CD8-positive, alpha-beta memory T cell (primary cell): ENCODE results near the gene RILP. TPM values are rescaled to one million over a fixed set of nuclear protein-coding genes. Genes with fewer than 3 reads are reported as not detected.
"Not testable (repeated sequence)": the region's sequence is repeated elsewhere in the genome, so short reads cannot be mapped to it uniquely, and the experiment has no call there.

ENCODE experiments used
- CTCF ChIA-PET: fragments of 350-600 bp; sonication (Branson Sonifier 250); formaldehyde crosslinking; loops from one replicate; lab custom pipeline; 2021; ENCODE audit warnings: antibody characterized with exemption; lab: Charles Lee
- POLR2A ChIA-PET: fragments of 350-600 bp; sonication (Branson Sonifier 250); formaldehyde crosslinking; loops from one replicate; lab custom pipeline; 2021; ENCODE audit warnings: antibody characterized with exemption; lab: Charles Lee
- DNase-seq, 5 donors: peaks; one replicate each; pipeline versions ENCODE4 v3.0.0 to v3.0.0-alpha.2; 2020 to 2022; ENCODE audit warnings: mixed read lengths in 1 of 5
- H3K27ac ChIP-seq: one replicate; pipeline ENCODE4 v1.7.0; 2013; ENCODE audit warnings: low read depth, mild to moderate bottlenecking, low read length, moderate library complexity
- H3K27me3 ChIP-seq: 2 replicates; pipeline ENCODE4 v1.7.0; 2013; ENCODE audit warnings: low read length, mild to moderate bottlenecking; ENCODE audit not compliant: insufficient read depth, poor library complexity, severe bottlenecking
- H3K36me3 ChIP-seq: 2 replicates; pipeline ENCODE4 v1.7.0; 2013; ENCODE audit warnings: mild to moderate bottlenecking, low read length, moderate library complexity; ENCODE audit not compliant: insufficient read depth
- H3K4me1 ChIP-seq: 2 replicates; pipeline ENCODE4 v1.7.0; 2013; ENCODE audit warnings: mild to moderate bottlenecking, low read length, moderate library complexity; ENCODE audit not compliant: insufficient read depth
- H3K4me3 ChIP-seq: 2 replicates; pipeline ENCODE4 v1.7.0; 2013; ENCODE audit warnings: mild to moderate bottlenecking, low read length
- H3K9me3 ChIP-seq: 2 replicates; pipeline ENCODE4 v1.7.0; 2013; ENCODE audit warnings: mild to moderate bottlenecking, low read length
- H3K27ac Mint-ChIP-seq, 8 donors: one replicate each; pipeline ENCODE4 v1.8.0; 2020 to 2021; ENCODE audit warnings: mixed read lengths in 8 of 8, mild to moderate bottlenecking in 6 of 8, inconsistent platforms in 3 of 8, moderate library complexity in 3 of 8
- H3K27me3 Mint-ChIP-seq, 2 donors: one replicate each; pipeline ENCODE4 v1.8.0; 2020 to 2021; ENCODE audit warnings: mixed read lengths in 2 of 2, mild to moderate bottlenecking in 1 of 2, moderate library complexity in 1 of 2
- H3K36me3 Mint-ChIP-seq, 3 donors: one replicate each; pipeline ENCODE4 v1.8.0; 2020 to 2021; ENCODE audit warnings: mixed read lengths in 3 of 3, inconsistent platforms in 1 of 3, mild to moderate bottlenecking in 1 of 3
- H3K4me1 Mint-ChIP-seq, 3 donors: one replicate each; pipeline ENCODE4 v1.8.0; 2020 to 2021; ENCODE audit warnings: mixed read lengths in 3 of 3, inconsistent platforms in 1 of 3, mild to moderate bottlenecking in 1 of 3
- H3K4me3 Mint-ChIP-seq, 7 donors: one replicate each; pipeline ENCODE4 v1.8.0; 2020 to 2021; ENCODE audit warnings: mixed read lengths in 7 of 7, mild to moderate bottlenecking in 6 of 7, moderate library complexity in 4 of 7, inconsistent platforms in 2 of 7
- H3K9me3 Mint-ChIP-seq, 5 donors: one replicate each; pipeline ENCODE4 v1.8.0; 2020 to 2022; ENCODE audit warnings: mixed read lengths in 5 of 5, mild to moderate bottlenecking in 3 of 5, moderate library complexity in 2 of 5, inconsistent platforms in 1 of 5
- polyA plus RNA-seq: library from polyadenylated mRNA; unstranded; fragments of 300-500 nt; fragmentation: Illumina TruSeq; gene quantifications from one replicate; pipeline ENCODE4 v1.2.3, GENCODE V29; 2021
- total RNA-seq, 2 experiments: library from RNA; stranded (reverse); gene quantifications; one replicate each; pipeline ENCODE4 v1.2.3, GENCODE V29; 2021

RILP gene
- total and polyA plus RNA-seq, 3 experiments from 2014 or later, result 2.1 to 3.7 (median 3.0) TPM

GRCh38 chr17:1653735-1654134 is 4.1 kb upstream of the RILP start:
- no peak for DNase-seq
- H3K36me3 Mint-ChIP-seq, result peaks cover 19 to 79% (median 33%) of the 10 kb centered on the region in 3 donors
- H3K4me3 ChIP-seq, result no peak overlapping the region
- no peaks in the 10 kb centered on the region for H3K9me3 Mint-ChIP-seq
- H3K27me3 Mint-ChIP-seq, result no peaks in the 10 kb centered on the region
- H3K4me1 Mint-ChIP-seq, result peaks cover 1 to 7% (median 5%) of the 10 kb centered on the region in 3 donors
- peak overlapping the region in 1 of 7 donors; percentile 40 for H3K4me3 Mint-ChIP-seq
- no peaks in the 10 kb centered on the region for H3K4me1 ChIP-seq
- peaks cover 74% of the 10 kb centered on the region for H3K36me3 ChIP-seq
- no peaks in the 10 kb centered on the region for H3K9me3 ChIP-seq
- POLR2A ChIA-PET, result no interaction called here
- no peak overlapping the region for H3K27ac ChIP-seq
- H3K27ac Mint-ChIP-seq, result peak overlapping the region in 2 of 8 donors; percentile 28 to 69
- no peaks in the 10 kb centered on the region for H3K27me3 ChIP-seq
- CTCF ChIA-PET, result no interaction called here

DNA sequence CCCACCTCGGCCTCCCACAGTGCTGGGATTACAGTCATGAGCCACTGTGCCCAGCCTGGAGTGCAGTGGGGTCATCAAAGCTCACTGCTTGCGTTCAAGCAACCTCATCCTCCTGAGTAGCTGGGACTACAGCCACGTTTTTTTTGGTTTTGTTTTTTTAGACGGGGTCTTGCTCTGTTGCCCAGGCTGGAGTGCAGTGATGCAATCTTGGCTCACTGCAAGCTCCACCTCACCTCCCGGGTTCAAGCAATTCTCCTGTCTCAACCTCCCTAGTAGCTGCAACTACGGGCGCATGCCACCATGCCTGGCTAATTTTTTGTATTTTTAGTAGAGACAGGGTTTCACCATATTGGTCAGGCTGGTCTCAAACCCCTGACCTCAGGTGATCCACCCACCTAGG is 3.1 kb upstream of the RILP start:
- DNase-seq, H3K27ac ChIP-seq, H3K9me3 ChIP-seq, H3K9me3 Mint-ChIP-seq, H3K4me1 ChIP-seq, H3K4me3 Mint-ChIP-seq, H3K27me3 Mint-ChIP-seq, H3K4me3 ChIP-seq, POLR2A ChIA-PET, H3K27me3 ChIP-seq: not testable (repeated sequence)
- CTCF ChIA-PET, result interaction anchor here (1.2 to 1.7 kb wide), 3 partner anchors 16 to 212 kb away, joined by 3 read pairs; no protein-coding TSS in a partner anchor
- peaks cover 17 to 70% (median 24%) of the 10 kb centered on the region in 3 donors for H3K36me3 Mint-ChIP-seq
- H3K27ac Mint-ChIP-seq, result peak overlapping the region in 1 of 8 donors; percentile 69
- H3K4me1 Mint-ChIP-seq, result peaks cover 1 to 13% (median 5%) of the 10 kb centered on the region in 3 donors
- peaks cover 65% of the 10 kb centered on the region for H3K36me3 ChIP-seq

GRCh38 chr17:1651559-1651844 is 1.8 kb upstream of the RILP start:
- Histone ChIP-seq H3K4me1 (peaks cover 12% of the 10 kb centered on the region), H3K36me3 (peaks cover 54% of the 10 kb centered on the region), H3K27me3 (no peaks in the 10 kb centered on the region), H3K4me3 (no peak overlapping the region), H3K9me3 (no peaks in the 10 kb centered on the region), H3K27ac (no peak overlapping the region)
- POLR2A ChIA-PET, result interaction anchor here (1.0 kb wide), 1 partner anchor 12 kb away, joined by 7 read pairs; no protein-coding TSS in a partner anchor
- Mint-ChIP-seq H3K27ac (peak overlapping the region in 1 of 8 donors; percentile 69), H3K36me3 (peaks cover 11 to 59% (median 17%) of the 10 kb centered on the region in 3 donors), H3K4me1 (peaks cover 0 to 17% (median 6%) of the 10 kb centered on the region in 3 donors), H3K4me3 (peak overlapping the region in 1 of 7 donors; percentile 74), H3K9me3 (no peaks in the 10 kb centered on the region), H3K27me3 (no peaks in the 10 kb centered on the region)
- CTCF ChIA-PET, result interaction anchor here (1.2 to 1.7 kb wide), 3 partner anchors 14 to 214 kb away, joined by 3 read pairs; no protein-coding TSS in a partner anchor
- no peak for DNase-seq

DNA sequence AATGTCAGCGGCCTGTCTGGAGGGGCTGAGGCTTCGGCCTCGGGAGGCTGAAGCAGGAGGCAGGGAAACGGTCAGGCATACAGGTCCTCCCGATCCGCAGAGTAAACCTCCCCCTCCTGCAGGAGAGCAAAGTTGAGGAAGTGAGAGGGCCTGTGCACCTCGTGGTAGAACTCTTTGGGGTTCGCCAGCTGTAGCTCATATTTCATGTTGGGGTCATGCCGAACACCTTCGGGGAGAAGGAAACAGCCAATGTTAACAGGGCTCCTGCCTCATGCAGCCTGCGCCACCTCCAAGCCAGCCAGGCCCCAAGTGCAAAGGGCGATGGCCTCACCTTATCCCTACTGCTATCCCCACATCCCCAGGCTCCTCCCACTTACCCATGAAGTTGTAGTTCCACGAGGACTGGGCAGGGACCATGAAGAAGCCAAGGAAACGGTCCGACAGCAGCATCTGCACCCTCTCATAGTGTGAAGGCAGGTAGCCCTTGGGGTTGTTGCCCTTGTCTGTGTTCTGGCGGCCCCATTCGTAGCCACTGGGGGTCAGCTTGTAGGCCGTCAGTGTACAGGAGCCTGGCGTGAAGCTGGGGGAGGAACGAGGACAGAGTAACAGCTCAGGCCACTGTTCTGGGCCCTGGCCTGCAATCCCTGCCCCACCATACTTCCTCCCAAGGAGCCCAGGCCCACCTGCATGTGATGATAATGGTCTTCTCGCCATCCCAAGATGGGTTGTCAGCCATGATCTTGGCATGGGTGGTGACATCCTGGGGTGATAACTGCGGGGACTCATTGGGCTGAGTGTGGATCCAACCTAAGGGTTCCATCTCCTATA is 1.3 kb upstream of the RILP start:
- Histone ChIP-seq H3K9me3 (no peaks in the 10 kb centered on the region), H3K36me3 (peaks cover 48% of the 10 kb centered on the region), H3K27me3 (no peaks in the 10 kb centered on the region), H3K4me3 (no peak overlapping the region), H3K27ac (peak overlapping the region; percentile 43), H3K4me1 (peaks cover 12% of the 10 kb centered on the region)
- Mint-ChIP-seq H3K9me3 (no peaks in the 10 kb centered on the region), H3K36me3 (peaks cover 9 to 54% (median 14%) of the 10 kb centered on the region in 3 donors), H3K27ac (peak overlapping the region in 4 of 8 donors; percentile 26 to 74 (median 56)), H3K4me1 (peaks cover 0 to 20% (median 6%) of the 10 kb centered on the region in 3 donors), H3K4me3 (peak overlapping the region in 3 of 7 donors; percentile 22 to 74 (median 37)), H3K27me3 (no peaks in the 10 kb centered on the region)
- POLR2A ChIA-PET, result interaction anchor here (1.0 kb wide), 1 partner anchor 13 kb away, joined by 7 read pairs; no protein-coding TSS in a partner anchor
- DNase-seq, result no peak
- CTCF ChIA-PET, result interaction anchor here (1.2 to 2.6 kb wide), 3 partner anchors 15 to 214 kb away, joined by 3 to 19 read pairs (median 3); no protein-coding TSS in a partner anchor

DNA sequence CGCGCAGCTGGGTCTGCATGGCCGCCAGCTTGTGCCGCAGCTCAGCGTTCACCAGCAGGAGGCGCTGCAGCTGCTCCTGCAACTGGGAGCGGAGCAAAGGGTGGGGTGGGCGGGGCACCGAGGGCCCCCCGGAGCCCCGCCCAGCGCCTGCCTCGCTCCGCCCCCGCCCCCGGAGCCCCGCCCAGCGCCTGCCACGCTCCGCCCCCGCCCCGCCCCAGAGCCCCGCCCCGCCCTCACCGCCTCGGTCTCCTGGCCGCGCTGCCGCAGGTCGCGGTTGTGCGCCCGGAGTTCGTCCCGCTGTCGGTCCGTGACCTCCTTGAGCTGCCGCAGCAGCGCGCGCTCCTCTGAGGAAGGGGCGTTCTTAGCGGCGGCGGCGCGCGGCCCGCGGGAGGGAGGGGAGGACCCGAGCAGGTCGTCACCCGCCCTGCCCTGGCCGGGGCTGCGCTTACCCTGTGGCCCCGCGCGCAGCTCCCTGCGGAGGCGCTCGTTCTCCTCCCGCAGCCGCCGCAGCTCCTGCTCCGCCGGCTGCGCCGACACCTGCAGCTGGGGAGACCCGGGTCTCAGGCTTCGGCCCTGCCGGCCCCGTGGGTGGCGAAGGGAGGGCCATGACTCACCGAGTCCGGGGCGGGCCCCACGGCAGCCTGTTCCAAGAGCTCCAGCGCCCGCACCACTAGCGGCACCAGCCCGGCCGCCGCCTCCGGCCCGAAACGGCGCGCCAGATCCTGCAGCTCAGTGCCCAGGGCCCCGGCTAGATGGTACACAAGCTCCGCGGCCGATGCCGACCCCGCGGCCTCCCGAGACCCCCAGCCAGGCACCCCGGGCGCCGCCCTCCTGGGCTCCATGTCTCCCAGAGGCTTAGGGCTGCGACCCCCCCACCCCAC is 463 bp downstream of the RILP start:
- no peaks in the 10 kb centered on the region for H3K9me3 Mint-ChIP-seq
- H3K36me3 Mint-ChIP-seq, result peaks cover 6 to 40% (median 6%) of the 10 kb centered on the region in 3 donors
- ChIA-PET CTCF (interaction anchor here (0.8 to 4.5 kb wide), 24 partner anchors 9 to 389 kb away, joined by 3 to 49 read pairs (median 4); partner anchors contain the start of genes INPP5K, PRPF8, RTN4RL1 and SLC43A2), POLR2A (interaction anchor here (0.5 to 2.2 kb wide), 15 partner anchors 9 to 249 kb away, joined by 3 to 20 read pairs (median 3); partner anchors contain the start of genes INPP5K, PITPNA, RPA1 and SLC43A2)
- H3K27ac Mint-ChIP-seq, result peak overlapping the region in 3 of 8 donors; percentile 29 to 72 (median 66)
- peak; percentile 90 to 96 (median 94) for DNase-seq
- peaks cover 6 to 29% (median 10%) of the 10 kb centered on the region in 3 donors for H3K4me1 Mint-ChIP-seq
- Histone ChIP-seq H3K36me3 (peaks cover 34% of the 10 kb centered on the region), H3K9me3 (no peaks in the 10 kb centered on the region), H3K4me1 (peaks cover 19% of the 10 kb centered on the region), H3K4me3 (peak overlapping the region; percentile 59), H3K27ac (peak overlapping the region; percentile 59), H3K27me3 (no peaks in the 10 kb centered on the region)
- peak overlapping the region; percentile 50 to 77 (median 72) for H3K4me3 Mint-ChIP-seq
- H3K27me3 Mint-ChIP-seq, result no peaks in the 10 kb centered on the region

GRCh38 chr17:1648173-1648962 is 1.3 kb downstream of the RILP start:
- H3K27ac Mint-ChIP-seq, result peak overlapping the region in 3 of 8 donors; percentile 29 to 72 (median 66)
- Histone ChIP-seq H3K9me3 (no peaks in the 10 kb centered on the region), H3K4me3 (peak overlapping the region; percentile 59), H3K4me1 (peaks cover 24% of the 10 kb centered on the region), H3K27me3 (no peaks in the 10 kb centered on the region), H3K27ac (peak overlapping the region; percentile 57), H3K36me3 (peaks cover 26% of the 10 kb centered on the region)
- peaks cover 9 to 32% (median 14%) of the 10 kb centered on the region in 3 donors for H3K4me1 Mint-ChIP-seq
- CTCF ChIA-PET, result interaction anchor here (1.0 to 4.5 kb wide), 20 partner anchors 9 to 389 kb away, joined by 3 to 49 read pairs (median 4); partner anchors contain the start of genes INPP5K, PRPF8, RTN4RL1 and SLC43A2
- peaks cover 0 to 32% (median 0%) of the 10 kb centered on the region in 3 donors for H3K36me3 Mint-ChIP-seq
- H3K4me3 Mint-ChIP-seq, result peak overlapping the region; percentile 50 to 81 (median 72)
- POLR2A ChIA-PET, result interaction anchor here (0.6 to 2.2 kb wide), 6 partner anchors 10 to 132 kb away, joined by 3 to 20 read pairs (median 3); partner anchors contain the start of genes INPP5K and SLC43A2
- no peak for DNase-seq
- no peaks in the 10 kb centered on the region for H3K27me3 Mint-ChIP-seq
- H3K9me3 Mint-ChIP-seq, result no peaks in the 10 kb centered on the region
